HG03039 (cell line): ENCODE measurements around the gene CPSF2.

ENCODE experiments used
- ATAC-seq: cut with Tn5 transposase; IDR thresholded peaks from one replicate; pipeline ENCODE4 v1.9.1; 2021; ENCODE audit warnings: mild to moderate bottlenecking, moderate library complexity; ENCODE audit not compliant: unreplicated experiment

CPSF2 gene

GRCh38 chr14:92121670-92122350 lies at the start of gene CPSF2, which contains the start of gene NDUFB1:
Gene CPSF2, plus strand, starts transcription at chr14:92121969. Its CDS starts 9,016 bp downstream, at chr14:92130985.
Gene NDUFB1, minus strand, starts transcription at chr14:92121706. Its CDS starts 4,069 bp downstream, at chr14:92117637.
- ATAC-seq = peak; percentile 81

- ATAC-seq = no peak
Observed at GRCh38 chr14:92074555-92074954, 47.2 kb upstream of the CPSF2 start.

- no peak for ATAC-seq
Observed at GRCh38 chr14:92088494-92088893, 33.3 kb upstream of the CPSF2 start.

GRCh38 chr14:92093320-92093719 lies 28.4 kb upstream of the CPSF2 start:
- no peak for ATAC-seq

GRCh38 chr14:92099802-92100201 lies 22.0 kb upstream of the CPSF2 start:
- ATAC-seq = no peak

GRCh38 chr14:92103363-92103989 lies 18.3 kb upstream of the CPSF2 start:
- ATAC-seq = no peak

GRCh38 chr14:92105073-92105892 lies 16.5 kb upstream of the CPSF2 start:
- no peak for ATAC-seq

- ATAC-seq = no peak
Observed at GRCh38 chr14:92105893-92106142, 16.0 kb upstream of the CPSF2 start.

GRCh38 chr14:92106143-92106926 lies 15.4 kb upstream of the CPSF2 start, which contains the start of gene ATXN3:
Gene ATXN3, minus strand, starts transcription at chr14:92106582. Its CDS starts 30 bp downstream, at chr14:92106552.
- ATAC-seq = peak; percentile 85

GRCh38 chr14:92108345-92109254 lies 13.2 kb upstream of the CPSF2 start:
- no peak for ATAC-seq

- ATAC-seq = no peak
Observed at GRCh38 chr14:92109490-92109889, 12.3 kb upstream of the CPSF2 start.

GRCh38 chr14:92121207-92121669 lies 531 bp upstream of the CPSF2 start:
- no peak for ATAC-seq

GRCh38 chr14:92122351-92122677 lies 545 bp downstream of the CPSF2 start:
- peak; percentile 15 for ATAC-seq

- no peak for ATAC-seq
Observed at GRCh38 chr14:92122761-92123160, 992 bp downstream of the CPSF2 start.

GRCh38 chr14:92134456-92134855 lies 12.7 kb downstream of the CPSF2 start:
- no peak for ATAC-seq

GRCh38 chr14:92135269-92135668 lies 13.5 kb downstream of the CPSF2 start:
- ATAC-seq = no peak

GRCh38 chr14:92143309-92143708 lies 21.5 kb downstream of the CPSF2 start:
- no peak for ATAC-seq

- no peak for ATAC-seq
Observed at GRCh38 chr14:92143962-92144361, 22.2 kb downstream of the CPSF2 start.

GRCh38 chr14:92144708-92145107 lies 22.9 kb downstream of the CPSF2 start:
- ATAC-seq = no peak

- ATAC-seq = no peak
Observed at GRCh38 chr14:92153581-92153980, 31.8 kb downstream of the CPSF2 start.
